ENCODE measurements around the gene MRPL38. TPM values are rescaled to one million over a fixed set of nuclear protein-coding genes. Genes with fewer than 3 reads are reported as not detected.
A peak's percentile ranks its signal among the peaks of the same experiment; 100 is the strongest.
"Not testable (repeated sequence)": the region's sequence is repeated elsewhere in the genome, so short reads cannot be mapped to it uniquely, and the experiment has no call there.

MRPL38 gene
- total RNA-seq, 2 experiments from 2014 or later = 112 to 198 TPM

DNA sequence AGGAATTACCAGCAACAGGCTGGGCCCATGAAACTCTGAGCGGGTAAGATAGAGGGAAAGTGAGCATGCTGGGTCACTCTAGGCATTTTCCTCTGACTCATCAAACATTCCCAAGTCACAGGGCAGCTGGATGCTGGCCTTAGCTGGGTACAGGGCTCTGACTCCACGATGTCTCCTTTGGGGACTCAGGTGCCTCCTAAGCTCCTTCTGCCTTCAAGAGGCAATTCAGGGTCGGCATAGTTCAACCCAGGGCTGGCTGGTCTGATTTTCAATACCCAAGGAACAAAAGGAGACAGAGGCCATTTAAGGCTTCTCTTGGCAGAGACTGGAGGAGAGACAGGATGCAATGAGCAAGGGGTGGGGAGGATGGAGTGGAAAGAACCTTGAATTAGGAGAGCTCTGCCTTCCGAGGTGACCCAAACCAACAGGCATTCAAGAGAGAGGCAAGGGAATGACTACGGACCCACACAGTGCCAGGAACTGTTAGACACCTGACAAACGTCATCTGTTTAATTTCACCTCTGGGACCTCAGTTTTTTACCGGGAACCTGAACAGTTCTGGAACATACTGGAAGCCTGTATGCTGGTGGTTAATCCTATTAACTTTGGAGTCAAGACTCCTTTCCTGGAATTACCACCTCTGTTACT is 50.5 kb downstream of the MRPL38 start:
- Histone ChIP-seq H3K4me1 (ENCODE audit: insufficient read depth, low read length, poor library complexity, severe bottlenecking) (peaks cover 29% of the 10 kb centered on the region), H3K4me3 (ENCODE audit: low read depth, low read length, poor library complexity, severe bottlenecking) (peak overlapping the region; percentile 78), H3K27ac (ENCODE audit: low read depth, low read length, poor library complexity, severe bottlenecking) (peak overlapping the region; percentile 7), H3K9me2 (ENCODE audit: insufficient read depth, low read length) (no peaks in the 10 kb centered on the region), H4K20me1 (ENCODE audit: insufficient read depth, low read length) (peaks cover 4% of the 10 kb centered on the region; the same call in 1 of the 2 replicates), H3K4me2 (ENCODE audit: low read length) (peak overlapping the region; percentile 90), H2AFZ (ENCODE audit: low read length) (no peak overlapping the region), H3K36me3 (ENCODE audit: insufficient read depth, low read length) (peaks cover 19% of the 10 kb centered on the region), H3K9me3 (ENCODE audit: low read length) (no peaks in the 10 kb centered on the region), H3K79me2 (ENCODE audit: insufficient read depth, low read depth, low read length) (peaks cover 17% of the 10 kb centered on the region; the same call in 1 of the 2 replicates)
- TF ChIP-seq, protein P1, sequence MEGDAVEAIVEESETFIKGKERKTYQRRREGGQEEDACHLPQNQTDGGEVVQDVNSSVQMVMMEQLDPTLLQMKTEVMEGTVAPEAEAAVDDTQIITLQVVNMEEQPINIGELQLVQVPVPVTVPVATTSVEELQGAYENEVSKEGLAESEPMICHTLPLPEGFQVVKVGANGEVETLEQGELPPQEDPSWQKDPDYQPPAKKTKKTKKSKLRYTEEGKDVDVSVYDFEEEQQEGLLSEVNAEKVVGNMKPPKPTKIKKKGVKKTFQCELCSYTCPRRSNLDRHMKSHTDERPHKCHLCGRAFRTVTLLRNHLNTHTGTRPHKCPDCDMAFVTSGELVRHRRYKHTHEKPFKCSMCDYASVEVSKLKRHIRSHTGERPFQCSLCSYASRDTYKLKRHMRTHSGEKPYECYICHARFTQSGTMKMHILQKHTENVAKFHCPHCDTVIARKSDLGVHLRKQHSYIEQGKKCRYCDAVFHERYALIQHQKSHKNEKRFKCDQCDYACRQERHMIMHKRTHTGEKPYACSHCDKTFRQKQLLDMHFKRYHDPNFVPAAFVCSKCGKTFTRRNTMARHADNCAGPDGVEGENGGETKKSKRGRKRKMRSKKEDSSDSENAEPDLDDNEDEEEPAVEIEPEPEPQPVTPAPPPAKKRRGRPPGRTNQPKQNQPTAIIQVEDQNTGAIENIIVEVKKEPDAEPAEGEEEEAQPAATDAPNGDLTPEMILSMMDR (conservative IDR thresholded peaks at IDR 0.05; ENCODE audit: low read length) = no peak
- no peak for TF ChIP-seq EZH2phosphoT487 (IDR thresholded peaks at IDR 0.05; ENCODE audit: borderline replicate concordance, low read depth, low read length)
- no peak for DNase-seq (ENCODE audit: low spot score)
- intact Hi-C loops (cut with micrococcal nuclease; ENCODE audit: unreplicated experiment) = loop anchor here (2.0 kb wide), 1 partner anchor 51 kb away; the partner anchor contains the start of gene MRPL38
- CTCF ChIA-PET (ENCODE audit: unreplicated experiment) = interaction anchor here (1.4 to 2.4 kb wide), 3 partner anchors 8 to 71 kb away, joined by 3 to 8 read pairs (median 4); no protein-coding TSS in a partner anchor
- POLR2A ChIA-PET = interaction anchor here (0.7 to 2.6 kb wide), 4 partner anchors 22 to 433 kb away, joined by 4 to 28 read pairs (median 9); partner anchors contain the start of genes MRPL38 and UNK
- TSS peak; percentile 79 for BruUV-seq (replicated peaks)

DNA sequence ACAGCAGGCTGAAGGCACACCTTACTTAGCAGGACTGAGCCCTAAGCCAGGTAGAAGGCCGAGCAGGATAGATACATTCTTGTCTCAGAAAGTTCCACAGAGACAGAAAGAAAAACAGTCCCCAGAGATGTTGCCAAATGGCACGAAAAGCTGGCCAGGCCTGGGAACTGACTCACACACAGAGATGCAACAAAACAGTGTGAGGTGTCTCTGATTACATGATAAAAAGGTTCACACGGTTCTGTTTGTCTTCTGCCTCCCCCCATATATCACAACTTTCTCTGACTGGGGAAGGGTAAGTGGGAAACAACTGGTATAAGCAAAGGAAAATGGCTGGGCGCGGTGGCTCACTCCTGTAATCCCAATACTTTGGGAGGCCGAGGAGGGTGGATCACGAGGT is 51.3 kb downstream of the MRPL38 start:
- no peak overlapping the region for H3K4me2 ChIP-seq (ENCODE audit: low read length)
- no peak for DNase-seq (ENCODE audit: low spot score)
- no peak overlapping the region for H2AFZ ChIP-seq (ENCODE audit: low read length)
- ChIA-PET POLR2A (interaction anchor here (0.7 kb wide), 1 partner anchor 434 kb away, joined by 4 read pairs; no protein-coding TSS in a partner anchor), CTCF (ENCODE audit: unreplicated experiment) (no interaction called here)
- H3K4me3 ChIP-seq (ENCODE audit: low read depth, low read length, poor library complexity, severe bottlenecking) = no peak overlapping the region
- H3K27ac ChIP-seq (ENCODE audit: low read depth, low read length, poor library complexity, severe bottlenecking) = no peak overlapping the region
- H3K4me1 ChIP-seq (ENCODE audit: insufficient read depth, low read length, poor library complexity, severe bottlenecking) = peaks cover 27% of the 10 kb centered on the region
- TF ChIP-seq, protein P1 (conservative IDR thresholded peaks at IDR 0.05; ENCODE audit: low read length) = no peak
- no peak for TF ChIP-seq EZH2phosphoT487 (IDR thresholded peaks at IDR 0.05; ENCODE audit: borderline replicate concordance, low read depth, low read length)
- no TSS peak for BruUV-seq (replicated peaks)
- H3K9me3 ChIP-seq (ENCODE audit: low read length) = no peaks in the 10 kb centered on the region
- no peaks in the 10 kb centered on the region for H3K9me2 ChIP-seq (ENCODE audit: insufficient read depth, low read length)
- peaks cover 17% of the 10 kb centered on the region; the same call in 1 of the 2 replicates for H3K79me2 ChIP-seq (ENCODE audit: insufficient read depth, low read depth, low read length)
- peaks cover 27% of the 10 kb centered on the region for H3K36me3 ChIP-seq (ENCODE audit: insufficient read depth, low read length)
- intact Hi-C loops (cut with micrococcal nuclease; ENCODE audit: unreplicated experiment) = no loop called here
- H4K20me1 ChIP-seq (ENCODE audit: insufficient read depth, low read length) = peaks cover 4% of the 10 kb centered on the region; the same call in 1 of the 2 replicates

DNA sequence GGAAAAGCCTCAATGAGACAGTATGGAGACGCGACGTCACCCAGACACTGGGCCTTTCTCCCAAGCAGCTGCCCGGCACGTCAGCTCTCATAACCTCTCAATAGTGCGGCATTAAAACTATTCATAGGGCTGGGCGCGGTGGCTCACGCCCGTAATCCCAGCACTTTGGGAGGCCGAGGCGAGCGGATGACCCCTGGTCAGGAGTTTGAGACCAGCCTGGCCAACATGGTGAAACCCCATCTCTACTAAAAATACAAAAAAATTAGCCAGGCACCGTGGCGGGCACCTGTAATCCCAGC is 53.0 kb downstream of the MRPL38 start:
- H3K4me3 ChIP-seq (ENCODE audit: low read depth, low read length, poor library complexity, severe bottlenecking); H3K27ac ChIP-seq (ENCODE audit: low read depth, low read length, poor library complexity, severe bottlenecking); H3K9me2 ChIP-seq (ENCODE audit: insufficient read depth, low read length); POLR2A ChIA-PET; BruUV-seq (replicated peaks); CTCF ChIA-PET (ENCODE audit: unreplicated experiment); H2AFZ ChIP-seq (ENCODE audit: low read length); H3K4me2 ChIP-seq (ENCODE audit: low read length); H4K20me1 ChIP-seq (ENCODE audit: insufficient read depth, low read length); DNase-seq (ENCODE audit: low spot score); intact Hi-C loops (cut with micrococcal nuclease; ENCODE audit: unreplicated experiment); H3K9me3 ChIP-seq (ENCODE audit: low read length): not testable (repeated sequence)
- peaks cover 15% of the 10 kb centered on the region for H3K4me1 ChIP-seq (ENCODE audit: insufficient read depth, low read length, poor library complexity, severe bottlenecking)
- H3K79me2 ChIP-seq (ENCODE audit: insufficient read depth, low read depth, low read length) = peaks cover 15% of the 10 kb centered on the region; the same call in 1 of the 2 replicates
- H3K36me3 ChIP-seq (ENCODE audit: insufficient read depth, low read length) = peaks cover 45% of the 10 kb centered on the region
